Liver (tissue), 9 donors: ENCODE results near the gene CTXN3. TPM values are rescaled to one million over a fixed set of nuclear protein-coding genes. Genes with fewer than 3 reads are reported as not detected.

Experiments
- DNase-seq: peaks from one replicate; pipeline ENCODE4 v3.0.0-alpha.2; 2017; ENCODE audit warnings: low spot score
- H3K27ac ChIP-seq, 2 donors: one replicate each; pipeline ENCODE4 v1.7.0; 2013; ENCODE audit warnings: inconsistent platforms in 2 of 2, low read length in 2 of 2, control low read depth in 1 of 2, low read depth in 1 of 2, mild to moderate bottlenecking in 1 of 2
- H3K27me3 ChIP-seq, 4 donors: one replicate each; pipeline versions ENCODE4 v1.6.1 to v1.7.0; 2013; ENCODE audit warnings: low read length in 3 of 4, inconsistent platforms in 1 of 4, mild to moderate bottlenecking in 1 of 4, moderate library complexity in 1 of 4; ENCODE audit not compliant: control insufficient read depth in 4 of 4, insufficient read depth in 4 of 4
- H3K36me3 ChIP-seq, 4 donors: one replicate each; pipeline versions ENCODE4 v1.6.1 to v1.7.0; 2013; ENCODE audit warnings: low read length in 3 of 4, mild to moderate bottlenecking in 3 of 4, low read depth in 1 of 4, moderate library complexity in 1 of 4; ENCODE audit not compliant: control insufficient read depth in 4 of 4, insufficient read depth in 3 of 4
- H3K4me1 ChIP-seq, 4 donors: one replicate each; pipeline versions ENCODE4 v1.6.1 to v1.7.0; 2013; ENCODE audit warnings: low read length in 3 of 4, mild to moderate bottlenecking in 3 of 4, moderate library complexity in 1 of 4; ENCODE audit not compliant: control insufficient read depth in 4 of 4, insufficient read depth in 4 of 4
- H3K4me3 ChIP-seq, 3 donors: one replicate each; pipeline versions ENCODE4 v1.6.1 to v1.7.0; 2013; ENCODE audit warnings: low read length in 3 of 3, control low read depth in 1 of 3, low read depth in 1 of 3, mild to moderate bottlenecking in 1 of 3
- H3K9ac ChIP-seq, 2 donors: one replicate each; pipeline ENCODE4 v1.7.0; 2013; ENCODE audit warnings: low read length in 2 of 2, mild to moderate bottlenecking in 2 of 2, moderate library complexity in 2 of 2, control low read depth in 1 of 2, low read depth in 1 of 2
- H3K9me3 ChIP-seq, 4 donors: one replicate each; pipeline versions ENCODE4 v1.6.1 to v1.7.0; 2013; ENCODE audit warnings: low read length in 3 of 4; ENCODE audit not compliant: control insufficient read depth in 4 of 4
- ATF3 ChIP-seq: IDR thresholded peaks from 2 replicates; pipeline ENCODE4 v1.6.1; 2016; ENCODE audit warnings: antibody characterized with exemption
- EGR1 ChIP-seq, 2 donors: IDR thresholded peaks; 2 replicates each; pipeline ENCODE4 v1.6.1; 2016 to 2018; ENCODE audit warnings: antibody characterized with exemption in 2 of 2, low read depth in 2 of 2
- FOXA1 ChIP-seq: IDR thresholded peaks from 2 replicates; pipeline ENCODE4 v1.6.1; 2016; ENCODE audit warnings: antibody characterized with exemption
- FOXA2 ChIP-seq: IDR thresholded peaks from 2 replicates; pipeline ENCODE4 v1.6.1; 2016; ENCODE audit warnings: antibody characterized with exemption
- GABPA ChIP-seq, 2 donors: IDR thresholded peaks in 1 of 2; conservative IDR thresholded peaks in 1 of 2; 2 replicates each; pipeline ENCODE4 v1.6.1; 2016; ENCODE audit warnings: antibody characterized with exemption in 2 of 2, mild to moderate bottlenecking in 1 of 2, moderate library complexity in 1 of 2
- HNF4A ChIP-seq, 2 donors: conservative IDR thresholded peaks; 2 replicates each; pipeline ENCODE4 v1.6.1; 2016; ENCODE audit warnings: antibody characterized with exemption in 2 of 2, mild to moderate bottlenecking in 2 of 2
- HNF4G ChIP-seq: IDR thresholded peaks from 2 replicates; pipeline ENCODE4 v1.6.1; 2016; ENCODE audit warnings: antibody characterized with exemption
- JUND ChIP-seq, 2 donors: IDR thresholded peaks; 2 replicates each; pipeline ENCODE4 v1.6.1; 2016; ENCODE audit warnings: antibody characterized with exemption in 2 of 2
- NR2F2 ChIP-seq: IDR thresholded peaks from 2 replicates; pipeline ENCODE4 v1.6.1; 2016; ENCODE audit warnings: antibody characterized with exemption
- RAD21 ChIP-seq, 2 donors: IDR thresholded peaks; 2 replicates each; pipeline ENCODE4 v1.6.1; 2016; ENCODE audit warnings: antibody characterized with exemption in 2 of 2, mild to moderate bottlenecking in 2 of 2
- RXRA ChIP-seq, 2 donors: IDR thresholded peaks; 2 replicates each; pipeline ENCODE4 v1.6.1; 2017 to 2018; ENCODE audit warnings: antibody characterized with exemption in 2 of 2, mild to moderate bottlenecking in 1 of 2
- SP1 ChIP-seq: IDR thresholded peaks from 2 replicates; pipeline ENCODE4 v1.6.1; 2018; ENCODE audit warnings: antibody characterized with exemption, mild to moderate bottlenecking
- TAF1 ChIP-seq: conservative IDR thresholded peaks from 2 replicates; pipeline ENCODE4 v1.6.1; 2016; ENCODE audit warnings: antibody characterized with exemption, mild to moderate bottlenecking
- YY1 ChIP-seq: IDR thresholded peaks from 2 replicates; pipeline ENCODE4 v1.6.1; 2016; ENCODE audit warnings: antibody characterized with exemption, mild to moderate bottlenecking
- ZBTB33 ChIP-seq: IDR thresholded peaks from 2 replicates; pipeline ENCODE4 v1.6.1; 2016; ENCODE audit warnings: antibody characterized with exemption
- WGBS: extraction: QIAGEN DNeasy Blood & Tissue Kit; methylation state at CpG from one replicate; pipeline ENCODE4 v1.1.7; 2013; 5-methylcytosine and 5-hydroxymethylcytosine counted together
- polyA plus RNA-seq, 2 donors: library from polyadenylated mRNA; stranded (reverse) in 1 of 2; unstranded in 1 of 2; fragments of 200-250 nt in 1 of 2; fragments of >200 nt in 1 of 2; fragmentation: Nextera tagmentation in 1 of 2; extraction: Ambion mirVana in 1 of 2; gene quantifications; one replicate each; pipeline versions ENCODE4 v1.2.1 to v1.2.3, GENCODE V29; 2013 to 2015
- total RNA-seq, 2 donors: library from RNA; depleted of rRNA; stranded (reverse); fragments of >200 nt; gene quantifications; one replicate each; pipeline ENCODE4 v1.2.3, GENCODE V29; 2014
- TF ChIP-seq, protein P1 (sequence below): IDR thresholded peaks from 2 replicates; pipeline ENCODE4 v1.6.1; 2016; ENCODE audit warnings: antibody characterized with exemption
- TF ChIP-seq, protein P2 (sequence below): fragments of 150-350 bp; IDR thresholded peaks from 2 replicates; pipeline ENCODE4 v1.5.1; 2017; ENCODE audit warnings: improper control_type of control experiment, low read depth, low read length; ENCODE audit not compliant: missing input control
- TF ChIP-seq, protein P3 (sequence below): IDR thresholded peaks from 2 replicates; pipeline ENCODE4 v1.6.1; 2016; ENCODE audit warnings: antibody characterized with exemption, mild to moderate bottlenecking
- donor health status: healthy.
- donor health status: healthy.
- donor health status: healthy.
- donor health status: healthy.
- donor health status: healthy.

CTXN3 gene
- total and polyA plus RNA-seq, 4 donors = not detected

GRCh38 chr5:127650022-127650421 is 1.1 kb downstream of the CTXN3 start:
- TF ChIP-seq YY1 (no peak), SP1 (no peak), HNF4G (no peak), JUND (IDR thresholded peaks at IDR 0.05) (no peak), FOXA1 (no peak), ATF3 (no peak), RAD21 (IDR thresholded peaks at IDR 0.05) (no peak), FOXA2 (no peak), GABPA (IDR thresholded peaks at IDR 0.05 in 1 of 2, conservative IDR thresholded peaks at IDR 0.05 in 1 of 2) (no peak), NR2F2 (no peak)
- TF ChIP-seq, protein P1, sequence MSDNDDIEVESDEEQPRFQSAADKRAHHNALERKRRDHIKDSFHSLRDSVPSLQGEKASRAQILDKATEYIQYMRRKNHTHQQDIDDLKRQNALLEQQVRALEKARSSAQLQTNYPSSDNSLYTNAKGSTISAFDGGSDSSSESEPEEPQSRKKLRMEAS = no peak
- WGBS = 26% methylated on average over 2 of the region's 2 CpGs
- Histone ChIP-seq H3K9ac (no peak overlapping the region), H3K27ac (no peak overlapping the region), H3K27me3 (no peaks in the 10 kb centered on the region), H3K4me3 (no peak overlapping the region), H3K4me1 (no peaks in the 10 kb centered on the region), H3K9me3 (no peaks in the 10 kb centered on the region), H3K36me3 (no peaks in the 10 kb centered on the region)
- no peak for DNase-seq

DNA sequence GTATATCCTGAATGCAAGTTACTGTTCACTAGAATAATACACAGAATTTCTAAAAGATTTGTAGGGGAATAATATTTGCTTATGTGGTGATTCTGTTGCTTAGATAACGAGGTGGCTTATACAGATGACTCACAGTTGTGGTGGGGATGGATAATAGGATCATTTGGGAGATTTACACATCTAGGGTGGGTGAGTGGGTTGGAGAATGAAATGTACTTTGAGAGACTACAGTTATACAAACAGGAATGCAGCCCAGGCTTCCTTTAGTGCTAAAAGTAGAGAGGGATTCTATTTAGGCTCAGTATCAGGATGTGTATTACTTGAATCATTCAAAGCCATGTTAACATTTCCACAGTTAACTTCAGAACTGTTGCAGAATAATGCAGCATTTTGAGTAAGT is 1.8 kb downstream of the CTXN3 start:
- H3K27me3 ChIP-seq = no peaks in the 10 kb centered on the region
- no peak overlapping the region for H3K27ac ChIP-seq
- TF ChIP-seq NR2F2 = no peak
- TF ChIP-seq, protein P1 = no peak
- no peaks in the 10 kb centered on the region for H3K36me3 ChIP-seq
- H3K4me1 ChIP-seq = no peaks in the 10 kb centered on the region
- no peaks in the 10 kb centered on the region for H3K9me3 ChIP-seq
- no peak overlapping the region for H3K4me3 ChIP-seq
- DNase-seq = no peak
- WGBS = 52% methylated on average over 1 of the region's 1 CpG
- no peak overlapping the region for H3K9ac ChIP-seq

- H3K4me3 ChIP-seq = no peak overlapping the region
These were observed 4.2 kb downstream of the CTXN3 start for GRCh38 chr5:127652952-127653611.

More at GRCh38 chr5:127652952-127653611, 4.2 kb downstream of the CTXN3 start:
- WGBS = 79% methylated on average over 7 of the region's 7 CpGs
- Histone ChIP-seq H3K9ac (no peak overlapping the region), H3K36me3 (no peaks in the 10 kb centered on the region), H3K9me3 (no peaks in the 10 kb centered on the region), H3K27ac (no peak overlapping the region), H3K4me1 (no peaks in the 10 kb centered on the region), H3K27me3 (no peaks in the 10 kb centered on the region)
- TF ChIP-seq, protein P1 = no peak
- TF ChIP-seq TAF1 (no peak), GABPA (IDR thresholded peaks at IDR 0.05 in 1 of 2, conservative IDR thresholded peaks at IDR 0.05 in 1 of 2) (no peak), SP1 (no peak), HNF4G (no peak), JUND (IDR thresholded peaks at IDR 0.05) (no peak), FOXA1 (no peak), RAD21 (IDR thresholded peaks at IDR 0.05) (no peak), EGR1 (IDR thresholded peaks at IDR 0.05; ENCODE audit: low read depth in 2 of 2) (no peak), HNF4A (conservative IDR thresholded peaks at IDR 0.05) (no peak), RXRA (IDR thresholded peaks at IDR 0.05) (no peak), FOXA2 (no peak), YY1 (no peak), ZBTB33 (no peak), ATF3 (no peak), NR2F2 (no peak)
- TF ChIP-seq, protein P2, sequence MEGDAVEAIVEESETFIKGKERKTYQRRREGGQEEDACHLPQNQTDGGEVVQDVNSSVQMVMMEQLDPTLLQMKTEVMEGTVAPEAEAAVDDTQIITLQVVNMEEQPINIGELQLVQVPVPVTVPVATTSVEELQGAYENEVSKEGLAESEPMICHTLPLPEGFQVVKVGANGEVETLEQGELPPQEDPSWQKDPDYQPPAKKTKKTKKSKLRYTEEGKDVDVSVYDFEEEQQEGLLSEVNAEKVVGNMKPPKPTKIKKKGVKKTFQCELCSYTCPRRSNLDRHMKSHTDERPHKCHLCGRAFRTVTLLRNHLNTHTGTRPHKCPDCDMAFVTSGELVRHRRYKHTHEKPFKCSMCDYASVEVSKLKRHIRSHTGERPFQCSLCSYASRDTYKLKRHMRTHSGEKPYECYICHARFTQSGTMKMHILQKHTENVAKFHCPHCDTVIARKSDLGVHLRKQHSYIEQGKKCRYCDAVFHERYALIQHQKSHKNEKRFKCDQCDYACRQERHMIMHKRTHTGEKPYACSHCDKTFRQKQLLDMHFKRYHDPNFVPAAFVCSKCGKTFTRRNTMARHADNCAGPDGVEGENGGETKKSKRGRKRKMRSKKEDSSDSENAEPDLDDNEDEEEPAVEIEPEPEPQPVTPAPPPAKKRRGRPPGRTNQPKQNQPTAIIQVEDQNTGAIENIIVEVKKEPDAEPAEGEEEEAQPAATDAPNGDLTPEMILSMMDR = no peak
- TF ChIP-seq, protein P3, sequence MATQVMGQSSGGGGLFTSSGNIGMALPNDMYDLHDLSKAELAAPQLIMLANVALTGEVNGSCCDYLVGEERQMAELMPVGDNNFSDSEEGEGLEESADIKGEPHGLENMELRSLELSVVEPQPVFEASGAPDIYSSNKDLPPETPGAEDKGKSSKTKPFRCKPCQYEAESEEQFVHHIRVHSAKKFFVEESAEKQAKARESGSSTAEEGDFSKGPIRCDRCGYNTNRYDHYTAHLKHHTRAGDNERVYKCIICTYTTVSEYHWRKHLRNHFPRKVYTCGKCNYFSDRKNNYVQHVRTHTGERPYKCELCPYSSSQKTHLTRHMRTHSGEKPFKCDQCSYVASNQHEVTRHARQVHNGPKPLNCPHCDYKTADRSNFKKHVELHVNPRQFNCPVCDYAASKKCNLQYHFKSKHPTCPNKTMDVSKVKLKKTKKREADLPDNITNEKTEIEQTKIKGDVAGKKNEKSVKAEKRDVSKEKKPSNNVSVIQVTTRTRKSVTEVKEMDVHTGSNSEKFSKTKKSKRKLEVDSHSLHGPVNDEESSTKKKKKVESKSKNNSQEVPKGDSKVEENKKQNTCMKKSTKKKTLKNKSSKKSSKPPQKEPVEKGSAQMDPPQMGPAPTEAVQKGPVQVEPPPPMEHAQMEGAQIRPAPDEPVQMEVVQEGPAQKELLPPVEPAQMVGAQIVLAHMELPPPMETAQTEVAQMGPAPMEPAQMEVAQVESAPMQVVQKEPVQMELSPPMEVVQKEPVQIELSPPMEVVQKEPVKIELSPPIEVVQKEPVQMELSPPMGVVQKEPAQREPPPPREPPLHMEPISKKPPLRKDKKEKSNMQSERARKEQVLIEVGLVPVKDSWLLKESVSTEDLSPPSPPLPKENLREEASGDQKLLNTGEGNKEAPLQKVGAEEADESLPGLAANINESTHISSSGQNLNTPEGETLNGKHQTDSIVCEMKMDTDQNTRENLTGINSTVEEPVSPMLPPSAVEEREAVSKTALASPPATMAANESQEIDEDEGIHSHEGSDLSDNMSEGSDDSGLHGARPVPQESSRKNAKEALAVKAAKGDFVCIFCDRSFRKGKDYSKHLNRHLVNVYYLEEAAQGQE = no peak
- DNase-seq = no peak
